GM15510 (cell line): ENCODE data around the gene SLC25A43.

Experiments used
- POLR2A ChIP-seq: IDR thresholded peaks from 3 replicates; pipeline ENCODE4 v1.6.1; 2011; ENCODE audit warnings: borderline replicate concordance; ENCODE audit not compliant: insufficient read length; ENCODE audit errors: extremely low read depth

Gene SLC25A43

DNA sequence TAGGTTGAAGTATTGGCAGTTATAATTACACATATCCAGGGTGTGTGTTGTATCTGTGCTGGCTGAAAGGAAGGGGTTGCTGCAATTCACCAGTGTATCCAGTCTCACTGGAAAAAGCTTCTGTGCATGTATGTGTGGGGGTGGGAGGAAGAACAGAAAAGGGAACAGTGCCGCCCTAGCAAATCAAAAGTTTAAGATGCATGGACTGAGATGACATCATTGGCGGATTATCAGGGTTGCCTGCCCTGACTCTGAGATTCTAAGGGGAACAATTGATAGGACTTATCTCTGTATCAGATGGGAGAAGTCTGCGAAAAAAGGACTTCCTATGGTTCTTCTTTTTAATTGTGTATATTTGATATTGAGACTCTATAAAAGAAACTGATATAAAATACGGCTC, 3.5 kb downstream of the SLC25A43 start:
- TF ChIP-seq POLR2A: no peak

GRCh38 chrX:119406776-119407175, 7.6 kb downstream of the SLC25A43 start:
- no peak for TF ChIP-seq POLR2A

DNA sequence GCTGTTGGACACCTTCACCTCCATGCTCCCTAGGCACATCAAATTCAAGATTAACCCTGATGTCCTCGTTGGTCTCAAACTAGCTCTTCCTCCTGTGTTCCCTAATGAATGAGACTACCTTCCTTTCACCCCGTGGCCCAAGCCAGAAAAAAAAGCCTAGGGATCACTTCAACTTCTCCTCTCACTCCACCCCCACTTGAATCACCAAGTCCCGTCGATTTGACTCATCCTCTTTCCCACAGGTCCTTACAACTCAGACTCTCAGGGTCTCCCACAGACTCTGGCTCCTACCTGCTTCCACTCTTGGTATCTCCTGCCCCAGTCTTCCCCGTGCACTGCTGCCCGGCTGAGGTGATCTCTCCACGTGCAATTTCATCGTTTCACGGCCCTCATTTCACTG, 8.5 kb downstream of the SLC25A43 start:
- no peak for TF ChIP-seq POLR2A

DNA sequence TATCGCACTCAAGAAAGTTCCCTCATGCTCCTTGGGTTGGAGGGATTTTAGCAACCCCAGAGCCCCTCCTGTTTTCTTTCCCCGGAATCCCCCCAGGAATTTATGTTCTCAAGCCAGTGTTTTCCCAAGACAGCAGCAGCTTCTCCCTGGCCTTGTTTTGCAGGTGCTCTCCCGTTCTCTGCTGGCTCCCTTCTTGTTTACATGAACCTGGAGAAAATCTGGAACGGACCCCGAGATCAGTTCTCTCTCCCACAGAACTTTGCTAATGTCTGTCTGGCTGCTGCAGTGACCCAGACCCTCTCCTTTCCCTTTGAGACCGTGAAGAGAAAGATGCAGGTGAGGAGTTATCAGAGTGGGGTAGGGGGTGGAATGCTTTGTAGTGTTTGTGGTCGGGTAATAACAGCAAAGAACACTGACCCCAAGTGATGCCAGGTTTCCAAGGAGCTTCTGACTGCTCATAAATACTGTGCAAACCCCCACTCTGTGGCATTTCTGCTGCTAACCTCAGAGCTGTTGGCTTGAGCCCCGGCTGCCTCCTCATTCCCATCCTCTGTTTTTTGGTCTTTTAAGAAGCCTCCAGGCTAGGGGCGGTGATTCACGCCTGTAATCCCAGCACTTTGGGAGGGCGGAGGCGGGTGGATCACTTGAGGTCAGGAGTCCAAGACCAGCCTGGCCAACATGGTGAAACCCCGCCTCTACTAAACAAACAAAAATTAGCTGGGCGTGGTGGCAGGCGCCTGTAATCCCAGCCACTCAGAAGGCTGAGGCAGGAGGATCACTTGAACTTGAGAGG, 11.1 kb downstream of the SLC25A43 start:
- no peak for TF ChIP-seq POLR2A

DNA sequence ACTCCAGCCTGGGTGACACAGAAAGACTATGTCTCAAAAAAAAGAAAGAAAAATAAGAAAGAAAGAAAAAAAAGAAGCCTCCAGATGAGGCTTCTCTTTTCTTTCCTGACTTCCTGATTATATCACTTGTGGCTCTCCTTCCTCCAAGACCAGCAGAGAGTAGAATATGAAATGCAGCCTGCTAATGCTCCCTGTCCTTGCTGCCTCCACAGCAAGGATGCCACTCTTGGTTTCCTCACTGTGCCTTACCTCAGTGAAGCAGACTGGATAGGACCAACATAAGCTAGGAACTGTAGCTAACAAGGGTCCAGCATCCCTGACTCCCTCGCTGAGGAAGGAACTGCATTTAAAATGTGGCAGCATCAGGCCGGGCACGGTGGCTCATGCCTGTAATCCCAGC, 11.7 kb downstream of the SLC25A43 start:
- no peak for TF ChIP-seq POLR2A

DNA sequence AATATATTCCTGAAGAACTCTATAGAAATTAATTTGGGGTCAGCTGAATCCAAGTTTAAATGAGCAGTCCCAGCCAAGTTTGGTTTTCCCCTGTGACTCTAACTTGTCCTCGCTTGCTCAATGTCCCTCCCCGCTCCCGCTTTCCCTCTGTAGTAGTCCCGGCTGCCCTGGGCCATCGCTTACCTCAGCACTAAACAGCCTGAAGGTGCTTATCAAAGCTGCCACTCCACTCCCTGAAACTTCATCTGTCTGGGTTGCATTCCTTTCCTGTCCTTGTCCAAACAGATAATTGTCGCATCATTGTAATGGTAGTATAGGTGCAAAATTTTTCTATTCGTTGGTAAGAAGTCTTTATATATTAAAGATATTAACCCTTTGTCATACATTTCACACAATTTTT, 12.8 kb downstream of the SLC25A43 start:
- no peak for TF ChIP-seq POLR2A

DNA sequence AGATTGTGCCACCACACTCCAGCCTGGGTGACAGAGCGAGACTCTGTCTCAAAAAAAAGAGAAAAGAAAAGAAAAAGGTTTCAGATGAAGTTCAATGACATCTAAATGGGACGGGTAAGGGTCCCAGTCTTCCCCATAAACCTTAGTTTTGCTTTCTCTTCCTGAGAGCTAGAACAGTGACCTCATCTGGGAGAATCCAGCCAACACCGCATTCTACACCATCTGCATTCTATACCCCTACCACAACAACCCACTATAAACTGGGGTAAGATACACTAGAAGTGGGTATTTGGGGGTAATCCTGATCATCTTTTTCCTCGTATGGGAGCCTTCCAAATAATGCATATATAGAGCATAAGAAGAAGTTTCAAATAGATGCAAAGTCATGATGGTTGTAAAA, 18.2 kb downstream of the SLC25A43 start:
- TF ChIP-seq POLR2A: no peak

GRCh38 chrX:119417842-119418241, 18.7 kb downstream of the SLC25A43 start:
- TF ChIP-seq POLR2A: no peak

GRCh38 chrX:119419146-119419545, 20.0 kb downstream of the SLC25A43 start:
- no peak for TF ChIP-seq POLR2A

GRCh38 chrX:119419898-119420297, 20.8 kb downstream of the SLC25A43 start:
- TF ChIP-seq POLR2A: no peak

GRCh38 chrX:119421016-119421705, 22.0 kb downstream of the SLC25A43 start:
- no peak for TF ChIP-seq POLR2A

DNA sequence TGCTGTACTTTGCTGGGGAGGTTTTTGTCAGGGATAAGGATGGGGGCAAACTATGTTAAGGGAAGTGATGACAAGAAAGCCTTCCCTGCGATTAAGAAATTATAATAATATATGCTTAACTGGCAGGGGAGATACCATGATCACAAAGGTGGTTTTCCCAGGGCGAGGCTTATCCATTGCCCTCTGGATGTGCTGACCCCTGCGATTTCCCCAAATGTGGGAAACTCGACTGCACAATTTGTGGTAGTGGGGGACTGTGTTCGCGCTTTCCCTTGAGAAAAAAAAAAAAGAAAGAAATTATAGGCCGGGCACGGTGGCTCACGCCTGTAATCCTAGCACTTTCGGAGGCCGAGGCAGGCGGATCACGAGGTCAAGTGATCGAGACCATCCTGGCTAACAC, 24.5 kb downstream of the SLC25A43 start:
- TF ChIP-seq POLR2A: no peak

GRCh38 chrX:119424999-119425398, 25.9 kb downstream of the SLC25A43 start:
- TF ChIP-seq POLR2A: no peak

- no peak for TF ChIP-seq POLR2A
Measured at GRCh38 chrX:119427024-119427794, 28.1 kb downstream of the SLC25A43 start.

DNA sequence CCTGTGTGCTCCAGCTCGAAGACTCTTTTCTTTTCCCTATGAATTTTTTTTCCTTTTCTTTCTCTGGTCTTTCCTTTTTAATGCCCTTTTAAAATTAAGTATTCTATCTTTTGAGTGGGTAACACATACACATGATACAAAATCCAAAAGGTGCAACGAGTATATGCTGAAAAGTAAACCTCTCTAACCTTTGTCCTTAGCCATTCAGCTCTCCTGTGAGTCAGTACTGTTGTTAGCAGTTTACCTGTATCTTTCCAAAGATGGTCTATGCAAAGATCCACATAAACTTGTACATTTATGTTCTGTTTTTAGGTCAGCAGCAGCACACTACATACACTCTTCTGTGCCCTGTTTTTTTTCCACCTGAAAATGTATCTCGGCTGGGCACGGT, 28.7 kb downstream of the SLC25A43 start:
- TF ChIP-seq POLR2A: no peak
